A549 (cell line): ENCODE results near the gene JAG2. TPM values are rescaled to one million over a fixed set of nuclear protein-coding genes. Genes with fewer than 3 reads are reported as not detected.

Source experiments
- ATAC-seq, 2 experiments: fragments of 200-7000 bp in 1 of 2; fragments of >200 bp in 1 of 2; cut with Nextera tagmentation in 1 of 2; cut with Tn5 transposase in 1 of 2; 3 replicates each; pipeline versions ENCODE4 v1.8.0 to v1.9.1; 2018 to 2020; ENCODE audit warnings: mild to moderate bottlenecking in 1 of 2, moderate library complexity in 1 of 2
- CTCF ChIA-PET: fragments of 300-600 bp; sonication (Branson Sonifier 250); formaldehyde crosslinking; extraction: SDS; loops from one replicate; lab custom pipeline; 2021; ENCODE audit warnings: antibody characterized with exemption, inconsistent platforms; lab: Yijun Ruan, JAX
- POLR2A ChIA-PET: fragments of 350-600 bp; formaldehyde crosslinking; extraction: SDS; loops from one replicate; lab custom pipeline; 2021; ENCODE audit warnings: antibody characterized with exemption, inconsistent platforms; lab: Yijun Ruan, JAX
- DNase-seq, 2 experiments: peaks; one replicate each; pipeline versions ENCODE4 v3.0.0 to v3.0.0-alpha.2; 2011 to 2016; ENCODE audit warnings: low read depth in 1 of 2, low spot score in 1 of 2
- FAIRE-seq: peaks from 2 replicates; lab custom pipeline; 2011; peaks lifted over from hg19 to GRCh38; lab: Jason Lieb, UNC
- H3K27ac ChIP-seq, 2 experiments: fragments of >200 bp; sonication (Bioruptor Twin); formaldehyde crosslinking; 3 replicates each; pipeline ENCODE4 v1.5.1; 2016 to 2017
- H3K4me1 ChIP-seq: fragments of >200 bp; sonication (Bioruptor Twin); formaldehyde crosslinking; 3 replicates; pipeline ENCODE4 v1.6.1; 2016
- H3K4me2 ChIP-seq: fragments of >200 bp; sonication (Bioruptor Twin); formaldehyde crosslinking; 3 replicates; pipeline ENCODE4 v1.6.1; 2016
- H3K4me3 ChIP-seq: fragments of >200 bp; sonication (Bioruptor Twin); formaldehyde crosslinking; 3 replicates; pipeline ENCODE4 v1.5.1; 2016
- H3K9me3 ChIP-seq: fragments of >200 bp; sonication (Bioruptor Twin); formaldehyde crosslinking; 3 replicates; pipeline ENCODE4 v1.6.1; 2016
- ATOH8 ChIP-seq: fragments of 250-450 bp; sonication (Bioruptor Pico); IDR thresholded peaks from 2 replicates; pipeline ENCODE4 v1.5.0; 2020; ENCODE audit warnings: low read depth, mild to moderate bottlenecking, moderate library complexity
- BHLHE40 ChIP-seq: IDR thresholded peaks from 2 replicates; pipeline ENCODE4 v1.6.1; 2012; ENCODE audit warnings: low read depth, low read length, inconsistent platforms
- CBX8 ChIP-seq: fragments of 200-600 bp; sonication (generic); IDR thresholded peaks from 2 replicates; pipeline ENCODE4 v1.6.1; 2016
- E2F6 ChIP-seq: IDR thresholded peaks from 2 replicates; pipeline ENCODE4 v1.6.1; 2012; ENCODE audit warnings: low read depth, borderline replicate concordance
- ESRRA ChIP-seq: fragments of 150-350 bp; IDR thresholded peaks from 2 replicates; pipeline ENCODE4 v1.6.1; 2014; ENCODE audit warnings: mild to moderate bottlenecking, low read length, borderline replicate concordance
- FOXS1 ChIP-seq: fragments of 250-450 bp; sonication (Bioruptor Pico); IDR thresholded peaks from 2 replicates; pipeline ENCODE4 v1.5.0; 2020; ENCODE audit warnings: mild to moderate bottlenecking, moderate library complexity
- HOXA7 ChIP-seq: fragments of 250-450 bp; sonication (Bioruptor Pico); IDR thresholded peaks from 2 replicates; pipeline ENCODE4 v1.5.0; 2020; ENCODE audit warnings: mild to moderate bottlenecking, moderate library complexity
- HOXB5 ChIP-seq: fragments of 250-450 bp; sonication (Bioruptor Pico); IDR thresholded peaks from 2 replicates; pipeline ENCODE4 v1.5.0; 2020; ENCODE audit warnings: mild to moderate bottlenecking, moderate library complexity
- MAZ ChIP-seq: fragments of 150-350 bp; IDR thresholded peaks from 2 replicates; pipeline ENCODE4 v1.6.1; 2014; ENCODE audit warnings: antibody characterized with exemption, low read depth, low read length, borderline replicate concordance
- NPAS2 ChIP-seq: fragments of 250-450 bp; sonication (Bioruptor Pico); IDR thresholded peaks from 2 replicates; pipeline ENCODE4 v1.8.0; 2022; ENCODE audit warnings: mild to moderate bottlenecking, moderate library complexity, borderline replicate concordance
- PBX3 ChIP-seq: IDR thresholded peaks from 2 replicates; pipeline ENCODE4 v1.6.1; 2012
- RAD21 ChIP-seq, 2 experiments: fragments of >200 bp in 1 of 2; sonication (Bioruptor Twin) in 1 of 2; formaldehyde crosslinking in 1 of 2; IDR thresholded peaks in 1 of 2; conservative IDR thresholded peaks in 1 of 2; 2 replicates in 1 of 2; 3 replicates in 1 of 2; pipeline ENCODE4 v1.6.1; 2012 to 2018; ENCODE audit warnings: inconsistent platforms in 1 of 2
- RFX5 ChIP-seq: fragments of 450-650 bp; IDR thresholded peaks from 2 replicates; pipeline ENCODE4 v1.7.1; 2014; ENCODE audit warnings: antibody characterized with exemption, mild to moderate bottlenecking, moderate library complexity
- TFCP2L1 ChIP-seq: fragments of 250-450 bp; sonication (Bioruptor Pico); IDR thresholded peaks from 2 replicates; pipeline ENCODE4 v1.5.0; 2021; ENCODE audit warnings: mild to moderate bottlenecking
- TP53 ChIP-seq: fragments of 250-450 bp; sonication (Bioruptor Pico); IDR thresholded peaks from 2 replicates; pipeline ENCODE4 v1.5.0; 2021; ENCODE audit warnings: mild to moderate bottlenecking, moderate library complexity
- USF2 ChIP-seq: fragments of 450-650 bp; IDR thresholded peaks from 2 replicates; pipeline ENCODE4 v1.6.1; 2014; ENCODE audit warnings: antibody characterized with exemption
- ZFP36 ChIP-seq: fragments of 450-650 bp; IDR thresholded peaks from 2 replicates; pipeline ENCODE4 v1.6.1; 2014; ENCODE audit warnings: borderline replicate concordance; ENCODE audit not compliant: partially characterized antibody
- ZNF302 ChIP-seq: fragments of 250-450 bp; sonication (Bioruptor Pico); IDR thresholded peaks from 2 replicates; pipeline ENCODE4 v1.9.0; 2021; ENCODE audit warnings: inconsistent platforms, mild to moderate bottlenecking, moderate library complexity
- WGBS: methylation state at CpG from one replicate; pipeline ENCODE4 v1.1.6; 2017; ENCODE audit errors: missing lambda C conversion rate; 5-methylcytosine and 5-hydroxymethylcytosine counted together
- polyA plus RNA-seq, 4 experiments: library from polyadenylated mRNA; depleted of rRNA in 3 of 4; stranded (reverse); fragments of >200 nt; fragmentation: RNase III in 1 of 4; extraction: RNeasy Plus Mini Kit Qiagen cat#74134 plus additional on column Dnase treatment in 1 of 4; gene quantifications; 2 replicates in 3 of 4; 3 replicates in 1 of 4; pipeline ENCODE4 v1.2.3, GENCODE V29; 2011 to 2017

The JAG2 gene
- polyA plus RNA-seq, 2 of the 4 experiments (the other 2 are of a cell fraction): 5.9 to 20.4 TPM

- FAIRE-seq: no peak
- no peak for TF ChIP-seq RFX5
- no peak for TF ChIP-seq HOXA7 (CRISPR knock-in tag)
- no peak for TF ChIP-seq ATOH8
- no peak for TF ChIP-seq BHLHE40
- no peak for TF ChIP-seq RAD21 (conservative IDR thresholded peaks at IDR 0.05 in 1 of 2, IDR thresholded peaks at IDR 0.05 in 1 of 2)
- no peak for TF ChIP-seq USF2
- TF ChIP-seq FOXS1 (CRISPR knock-in tag): no peak
- no peak for TF ChIP-seq MAZ
- no peak for TF ChIP-seq ZFP36
- no peak for TF ChIP-seq CBX8
- TF ChIP-seq PBX3: no peak
- TF ChIP-seq, all 56 proteins: peak for 0
- CTCF ChIA-PET: interaction anchor here (0.9 to 3.4 kb wide), 2 partner anchors 14 to 16 kb away, joined by 4 to 15 read pairs; partner anchors contain the start of gene JAG2
Observed at GRCh38 chr14:105151838-105152793, 16.5 kb downstream of the JAG2 start.

GRCh38 chr14:105151084-105151837 is 17.3 kb downstream of the JAG2 start:
- Histone ChIP-seq H3K4me3 (no peak overlapping the region), H3K27ac (no peak overlapping the region), H3K9me3 (no peaks in the 10 kb centered on the region), H3K4me1 (no peaks in the 10 kb centered on the region), H3K4me2 (no peak overlapping the region)
- ChIA-PET POLR2A (no interaction called here), CTCF (interaction anchor here (0.9 kb wide), 1 partner anchor 14 kb away, joined by 4 read pairs; no protein-coding TSS in a partner anchor)
- DNase-seq (no peak), FAIRE-seq (no peak), ATAC-seq (no peak)
- TF ChIP-seq ZNF302 (CRISPR knock-in tag): no peak
- TF ChIP-seq TP53 (CRISPR knock-in tag): no peak
- 89% methylated on average over 15 of the region's 37 CpGs for WGBS

More at GRCh38 chr14:105151838-105152793, 16.5 kb downstream of the JAG2 start:
- Histone ChIP-seq H3K4me2 (no peak overlapping the region), H3K9me3 (no peaks in the 10 kb centered on the region), H3K4me1 (no peaks in the 10 kb centered on the region), H3K4me3 (no peak overlapping the region), H3K27ac (no peak overlapping the region)
- WGBS: 96% methylated on average over 13 of the region's 44 CpGs
- ATAC-seq (no peak; a peak in 1 of 6 replicates), DNase-seq (no peak)
- POLR2A ChIA-PET: no interaction called here

GRCh38 chr14:105150368-105151083 is 18.1 kb downstream of the JAG2 start:
- H3K4me1 ChIP-seq: no peaks in the 10 kb centered on the region
- ATAC-seq (no peak), DNase-seq (no peak), FAIRE-seq (no peak)
- TF ChIP-seq HOXB5 (CRISPR knock-in tag) (no peak), TFCP2L1 (CRISPR knock-in tag) (no peak), HOXA7 (CRISPR knock-in tag) (no peak), E2F6 (no peak), NPAS2 (CRISPR knock-in tag) (no peak), ESRRA (no peak)
- H3K27ac ChIP-seq: no peak overlapping the region
- no peaks in the 10 kb centered on the region for H3K9me3 ChIP-seq
- ChIA-PET CTCF (no interaction called here), POLR2A (no interaction called here)
- H3K4me2 ChIP-seq: no peak overlapping the region
- 96% methylated on average over 12 of the region's 35 CpGs for WGBS
- no peak overlapping the region for H3K4me3 ChIP-seq
